AG09319 (cell line): ENCODE results near the gene ZGLP1.
"Not testable (repeated sequence)": the region's sequence is repeated elsewhere in the genome, so short reads cannot be mapped to it uniquely, and the experiment has no call there.

ENCODE experiments used
- DNase-seq: peaks from one replicate; pipeline ENCODE4 v3.0.0-alpha.2; 2010; ENCODE audit warnings: low read depth; ENCODE audit errors: extremely low read depth
- CTCF ChIP-seq: IDR thresholded peaks from 2 replicates; pipeline ENCODE4 v1.5.1; 2011; ENCODE audit warnings: low read depth, mild to moderate bottlenecking, inconsistent platforms, low read length, moderate library complexity

Gene ZGLP1

GRCh38 chr19:10285393-10285792 is 24.2 kb downstream of the ZGLP1 start:
- no peak for TF ChIP-seq CTCF
- DNase-seq: no peak

- no peak for DNase-seq
- no peak for TF ChIP-seq CTCF
These were observed 24.7 kb downstream of the ZGLP1 start for GRCh38 chr19:10284960-10285278.

- no peak for DNase-seq
- no peak for TF ChIP-seq CTCF
These were observed 25.3 kb downstream of the ZGLP1 start for GRCh38 chr19:10284065-10284959.

GRCh38 chr19:10283301-10284064 is 26.1 kb downstream of the ZGLP1 start:
- no peak for DNase-seq
- no peak for TF ChIP-seq CTCF

- not testable (repeated sequence) for DNase-seq
These were observed 27.6 kb downstream of the ZGLP1 start for GRCh38 chr19:10282043-10282442.

GRCh38 chr19:10279737-10280442 is 29.7 kb downstream of the ZGLP1 start:
- no peak for TF ChIP-seq CTCF
- DNase-seq: no peak

- no peak for TF ChIP-seq CTCF
- no peak for DNase-seq
These were observed 30.7 kb downstream of the ZGLP1 start for GRCh38 chr19:10278935-10279334.
